Measurements from ENCODE around the gene EFCC1. TPM values are rescaled to one million over a fixed set of nuclear protein-coding genes. Genes with fewer than 3 reads are reported as not detected.
"Not testable (repeated sequence)": the region's sequence is repeated elsewhere in the genome, so short reads cannot be mapped to it uniquely, and the experiment has no call there.

EFCC1 gene
- polyA plus RNA-seq, 4 donors = 1.6 to 3.7 (median 3.1) TPM; not detected in 1

GRCh38 chr3:129087138-129087702 lies 86.1 kb downstream of the EFCC1 start:
- no peak for DNase-seq
- Histone ChIP-seq H3K27ac (ENCODE audit: low read depth in 1 of 3, low read length in 2 of 3) (peak overlapping the region in 2 of 3 donors; percentile 50 to 75), H3K36me3 (ENCODE audit: control insufficient read depth in 3 of 3, insufficient read depth in 2 of 3, low read depth in 1 of 3, low read length in 3 of 3) (peaks cover 2 to 8% (median 2%) of the 10 kb centered on the region in 3 donors), H3K4me3 (ENCODE audit: low read depth in 1 of 3, low read length in 3 of 3) (no peak overlapping the region), H3K27me3 (ENCODE audit: control insufficient read depth in 3 of 3, insufficient read depth in 3 of 3, low read length in 3 of 3) (no peaks in the 10 kb centered on the region), H3K9me3 (ENCODE audit: control insufficient read depth in 2 of 2, insufficient read depth in 1 of 2, low read depth in 1 of 2, low read length in 1 of 2) (no peaks in the 10 kb centered on the region), H3K4me1 (ENCODE audit: control insufficient read depth in 3 of 3, insufficient read depth in 2 of 3, low read depth in 1 of 3, low read length in 2 of 3) (no peaks in the 10 kb centered on the region)
- 57 to 63% (median 61%) methylated on average over 6 to 8 of the region's 8 CpGs for WGBS, 3 donors
- FAIRE-seq = peak; percentile 44

- peaks cover 2 to 14% (median 3%) of the 10 kb centered on the region in 3 donors for H3K36me3 ChIP-seq (ENCODE audit: control insufficient read depth in 3 of 3, insufficient read depth in 2 of 3, low read depth in 1 of 3, low read length in 3 of 3)
- FAIRE-seq; H3K4me3 ChIP-seq (ENCODE audit: low read depth in 1 of 3, low read length in 3 of 3); H3K9me3 ChIP-seq (ENCODE audit: control insufficient read depth in 2 of 2, insufficient read depth in 1 of 2, low read depth in 1 of 2, low read length in 1 of 2); H3K27ac ChIP-seq (ENCODE audit: low read depth in 1 of 3, low read length in 2 of 3); H3K4me1 ChIP-seq (ENCODE audit: control insufficient read depth in 3 of 3, insufficient read depth in 2 of 3, low read depth in 1 of 3, low read length in 2 of 3); H3K27me3 ChIP-seq (ENCODE audit: control insufficient read depth in 3 of 3, insufficient read depth in 3 of 3, low read length in 3 of 3): not testable (repeated sequence)
- WGBS, 3 donors = 0 to 19% (median 10%) methylated on average over 2 to 7 of the region's 9 CpGs
- DNase-seq = peak; percentile 23 to 29
Observed at GRCh38 chr3:129087904-129088303, 86.8 kb downstream of the EFCC1 start.

DNA sequence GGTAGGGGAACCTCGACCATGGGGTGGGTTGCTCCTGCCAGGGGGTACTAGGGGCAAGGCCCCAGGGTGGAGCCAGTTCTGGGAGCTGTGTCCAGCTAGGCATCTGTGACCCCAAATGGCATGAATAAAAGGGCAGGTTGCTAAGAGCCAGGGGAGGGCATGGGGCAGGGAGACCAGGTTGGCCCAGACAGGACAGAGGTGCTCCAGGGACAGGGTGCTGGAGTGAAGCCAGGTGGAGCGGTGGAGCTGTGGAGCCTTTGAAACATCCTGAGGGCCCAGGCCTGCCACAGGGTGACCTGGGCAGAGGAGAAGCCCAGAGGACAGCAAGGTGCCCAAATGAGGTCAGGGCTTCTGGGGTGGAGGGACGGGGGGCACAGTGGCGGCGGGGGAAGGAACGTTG lies 87.2 kb downstream of the EFCC1 start:
- not testable (repeated sequence) for FAIRE-seq; H3K4me1 ChIP-seq (ENCODE audit: control insufficient read depth in 3 of 3, insufficient read depth in 2 of 3, low read depth in 1 of 3, low read length in 2 of 3); H3K4me3 ChIP-seq (ENCODE audit: low read depth in 1 of 3, low read length in 3 of 3); DNase-seq; H3K27ac ChIP-seq (ENCODE audit: low read depth in 1 of 3, low read length in 2 of 3); H3K9me3 ChIP-seq (ENCODE audit: control insufficient read depth in 2 of 2, insufficient read depth in 1 of 2, low read depth in 1 of 2, low read length in 1 of 2); H3K27me3 ChIP-seq (ENCODE audit: control insufficient read depth in 3 of 3, insufficient read depth in 3 of 3, low read length in 3 of 3)
- peaks cover 2 to 17% (median 3%) of the 10 kb centered on the region in 3 donors for H3K36me3 ChIP-seq (ENCODE audit: control insufficient read depth in 3 of 3, insufficient read depth in 2 of 3, low read depth in 1 of 3, low read length in 3 of 3)
- WGBS, 3 donors = no CpG with 5 or more reads among the region's 6 CpGs

Other genes with a start within 250 kb of the EFCC1 start
- 10 to 100 TPM; 17.3 to 30.7 (median 25.0) TPM for gene ACAD9, start 121.7 kb upstream of the EFCC1 start, polyA plus RNA-seq
- gene CFAP92, start 7.2 kb upstream of the EFCC1 start, polyA plus RNA-seq = under 1 TPM in 2 of 4 donors, not detected in 2; 0.68 to 0.78 TPM
- under 1 TPM in 2 of 4 donors, not detected in 2; 0.06 to 0.18 TPM for gene GP9, start 59.5 kb downstream of the EFCC1 start, polyA plus RNA-seq
- gene RAB43, start 120.5 kb downstream of the EFCC1 start, polyA plus RNA-seq = 10 to 100 TPM in 1 of 4 donors, 1 to 10 TPM in 3; 3.4 to 15.0 (median 6.8) TPM
- 10 to 100 TPM; 11.2 to 27.7 (median 23.8) TPM for gene ISY1, start 159.8 kb downstream of the EFCC1 start, polyA plus RNA-seq
- 100 to 1,000 TPM; 256 to 424 (median 325) TPM for gene CNBP, start 182.6 kb downstream of the EFCC1 start, polyA plus RNA-seq
- gene COPG1, start 248.3 kb downstream of the EFCC1 start, polyA plus RNA-seq = 100 to 1,000 TPM; 112 to 145 (median 135) TPM